HuH-7.5 (cell line): ENCODE measurements around the gene JUND.
"Not testable (repeated sequence)": the region's sequence is repeated elsewhere in the genome, so short reads cannot be mapped to it uniquely, and the experiment has no call there.

Experiments used
- DNase-seq: peaks from one replicate; pipeline ENCODE4 v3.0.0; 2011; ENCODE audit warnings: low spot score

JUND gene

DNA sequence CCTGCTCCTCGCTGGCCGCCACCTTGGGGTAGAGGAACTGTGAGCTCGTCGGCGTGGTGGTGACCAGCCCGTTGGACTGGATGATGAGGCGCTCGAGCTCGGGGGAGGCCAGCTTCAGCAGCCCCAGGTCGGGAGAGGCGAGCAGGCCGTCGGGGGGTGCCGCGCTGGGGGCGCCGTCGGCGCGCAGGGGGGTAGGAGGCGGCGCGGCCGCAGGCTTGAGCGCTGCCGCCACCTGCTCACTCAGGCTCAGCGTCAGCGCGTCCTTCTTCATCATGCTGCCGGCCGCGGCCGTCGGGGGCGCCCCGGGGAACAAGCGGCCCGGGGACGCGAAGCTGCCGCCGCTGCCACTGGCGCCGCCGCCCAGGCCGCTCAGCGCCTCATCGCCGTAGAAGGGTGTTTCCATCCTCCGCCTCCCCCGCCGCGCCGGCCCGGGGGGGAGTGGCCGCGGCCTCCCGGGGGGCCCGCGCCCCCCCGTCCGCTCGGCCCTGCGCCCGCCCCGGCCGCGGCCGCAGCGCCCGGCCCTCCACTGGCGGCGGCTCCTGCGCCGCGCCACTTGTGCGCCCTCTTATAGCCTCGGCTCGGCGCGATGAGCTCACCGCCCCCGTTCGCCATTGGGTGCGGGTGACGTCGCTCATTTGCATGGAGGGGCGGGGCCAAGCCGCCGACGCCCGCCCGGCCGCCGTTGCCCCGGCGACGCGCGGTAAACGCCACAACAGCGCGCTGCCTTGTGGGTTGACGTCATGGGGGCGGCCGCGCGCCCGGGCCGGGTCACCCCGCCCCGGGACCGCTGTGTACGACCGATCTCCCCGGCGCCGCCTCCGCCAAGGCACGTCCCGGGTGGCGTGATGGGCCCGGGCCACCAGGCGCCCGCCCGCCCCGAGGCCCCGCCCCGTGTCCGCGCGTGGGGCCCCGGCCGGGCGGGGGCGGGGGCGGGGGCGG lies at the start of gene JUND:
Gene JUND (minus strand): TSS at position 541 of the 939 bp plus-strand sequence. CDS start 138 bp downstream, at position 403.
- DNase-seq = peak; percentile 98

- DNase-seq = no peak
Measured at GRCh38 chr19:18330868-18331267, 49.4 kb upstream of the JUND start.

DNA sequence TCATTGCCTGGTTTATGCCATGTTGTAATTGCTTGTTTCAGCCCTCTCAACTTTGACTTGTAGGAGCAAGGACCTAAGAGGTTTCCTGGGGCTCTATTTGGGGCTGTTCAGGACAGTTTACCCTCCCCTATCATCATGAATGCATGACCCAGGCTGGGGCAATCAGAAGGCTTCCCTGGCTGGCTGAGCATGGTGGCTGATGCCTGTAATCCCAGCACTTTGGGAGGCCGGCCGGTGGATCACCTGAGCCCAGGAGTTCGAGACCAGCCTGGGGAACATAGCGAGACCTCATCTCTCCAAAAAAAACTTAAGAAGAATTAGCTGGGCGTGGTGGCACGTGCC lies 47.6 kb upstream of the JUND start:
- no peak for DNase-seq

DNA sequence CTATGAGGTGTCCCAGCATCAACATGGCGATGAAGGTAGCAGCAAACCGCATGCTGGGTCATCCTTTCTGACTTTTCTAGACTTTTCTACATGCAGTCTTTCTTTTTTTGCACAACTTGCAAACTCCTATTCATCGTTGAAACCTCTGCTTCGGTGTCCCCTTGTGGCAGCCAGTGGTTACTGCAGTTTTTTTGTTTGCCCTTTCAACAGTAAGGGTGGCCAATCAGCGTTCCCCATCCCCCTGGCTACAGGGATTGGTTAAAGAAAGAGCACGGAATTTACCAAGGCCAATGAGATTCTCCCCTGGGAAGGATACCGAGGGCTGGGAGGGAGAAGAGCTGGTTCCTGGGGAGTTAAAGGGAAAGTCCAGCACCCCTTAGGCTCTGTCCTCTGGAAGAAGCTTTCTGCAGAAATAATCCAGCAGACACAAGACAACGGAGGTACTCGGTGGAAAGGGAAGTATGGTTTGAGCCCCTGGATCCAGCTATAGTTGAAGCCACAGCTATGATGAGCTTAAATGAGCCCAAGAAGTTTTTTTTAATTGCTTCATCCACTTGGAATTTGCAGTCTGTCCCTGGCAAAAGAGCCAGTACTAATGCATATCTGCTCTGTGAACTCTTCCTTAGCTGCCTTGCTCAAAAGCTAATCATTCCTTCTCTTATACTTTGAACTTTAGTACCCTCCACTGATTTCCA lies 47.1 kb upstream of the JUND start:
- DNase-seq = peak; percentile 98

DNA sequence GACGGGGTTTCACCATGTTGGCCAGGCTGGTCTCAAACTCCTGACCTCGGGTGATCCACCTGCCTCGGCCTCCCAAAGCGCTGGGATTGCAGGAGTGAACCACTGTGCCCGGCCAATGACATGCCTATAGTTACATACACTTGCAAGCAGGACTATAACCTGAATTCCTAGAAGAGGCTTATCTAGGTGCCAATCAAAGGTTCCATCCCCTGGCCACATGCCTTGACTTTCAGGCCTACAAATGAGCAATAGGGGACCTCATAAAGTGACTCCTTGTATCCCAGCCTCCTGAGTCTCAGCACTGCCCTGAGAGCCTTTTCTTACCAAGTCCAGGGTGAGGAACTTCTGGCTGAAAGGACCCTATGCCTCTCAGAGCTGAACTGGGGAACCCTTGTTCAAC lies 45.4 kb upstream of the JUND start:
- DNase-seq = no peak

GRCh38 chr19:18324373-18324731 lies 42.9 kb upstream of the JUND start:
- DNase-seq = not testable (repeated sequence)

DNA sequence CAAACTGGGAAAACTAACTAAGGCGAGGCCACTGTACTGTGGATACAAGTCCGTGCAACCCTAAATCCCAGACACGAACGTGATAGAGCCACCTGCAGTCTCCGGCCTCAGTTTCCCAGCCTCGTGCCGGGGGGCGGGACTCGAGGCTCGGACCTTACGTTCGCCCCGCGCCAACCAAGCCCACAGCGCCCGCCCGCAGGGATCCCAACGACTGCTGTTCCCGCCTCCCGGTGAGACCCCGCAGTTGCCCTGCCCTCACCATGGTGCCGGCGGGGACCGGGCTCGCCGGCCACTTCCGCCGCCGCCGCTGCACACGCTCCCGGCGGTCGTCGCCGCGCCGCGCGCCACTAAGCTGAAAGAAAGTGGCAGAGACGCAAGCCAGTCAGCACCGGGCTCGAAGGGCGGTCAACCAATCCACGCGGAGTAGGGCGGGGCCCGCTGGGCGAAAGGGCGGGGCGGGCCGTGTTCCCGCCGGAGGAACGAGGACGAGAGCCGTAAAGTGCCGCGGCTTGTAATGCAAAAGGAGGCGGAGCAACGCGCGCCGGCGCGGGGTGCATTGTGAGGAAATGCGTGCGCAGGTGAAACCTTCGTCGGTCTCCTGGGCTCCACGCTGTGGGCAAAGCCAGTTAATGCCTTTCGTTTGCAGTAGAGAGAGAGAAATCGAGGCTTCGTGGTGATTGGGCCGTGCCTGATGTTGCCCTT lies 41.5 kb upstream of the JUND start, which contains the start of gene LSM4:
Gene LSM4 (minus strand): TSS at position 318 of the 702 bp plus-strand sequence. CDS start 56 bp downstream, at position 262.
- peak; percentile 97 for DNase-seq

DNA sequence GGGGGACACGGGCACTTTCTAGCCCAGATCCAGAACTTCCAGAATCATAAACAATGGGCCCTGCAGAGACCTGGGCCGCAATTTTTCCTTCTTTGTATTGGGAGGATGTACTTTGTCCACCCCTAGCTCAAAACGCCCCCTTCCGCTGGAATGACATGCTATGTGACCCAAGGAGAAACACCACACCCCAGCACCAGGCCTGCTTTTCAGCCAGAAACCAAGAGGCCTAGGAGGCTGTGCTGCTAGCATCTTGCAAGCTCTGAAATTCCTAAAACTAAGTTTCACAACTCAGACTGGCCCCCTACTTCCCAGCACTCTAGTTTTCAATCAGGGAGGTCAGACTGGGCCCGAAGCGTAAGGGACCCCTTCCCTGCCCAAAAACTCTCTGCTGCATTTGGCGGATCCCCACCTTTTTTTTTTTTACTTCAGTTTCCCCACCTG lies 40.9 kb upstream of the JUND start:
- DNase-seq = peak; percentile 83

- DNase-seq = no peak
Measured at GRCh38 chr19:18321734-18322102, 40.3 kb upstream of the JUND start.

- no peak for DNase-seq
Measured at GRCh38 chr19:18320865-18321733, 39.7 kb upstream of the JUND start.

DNA sequence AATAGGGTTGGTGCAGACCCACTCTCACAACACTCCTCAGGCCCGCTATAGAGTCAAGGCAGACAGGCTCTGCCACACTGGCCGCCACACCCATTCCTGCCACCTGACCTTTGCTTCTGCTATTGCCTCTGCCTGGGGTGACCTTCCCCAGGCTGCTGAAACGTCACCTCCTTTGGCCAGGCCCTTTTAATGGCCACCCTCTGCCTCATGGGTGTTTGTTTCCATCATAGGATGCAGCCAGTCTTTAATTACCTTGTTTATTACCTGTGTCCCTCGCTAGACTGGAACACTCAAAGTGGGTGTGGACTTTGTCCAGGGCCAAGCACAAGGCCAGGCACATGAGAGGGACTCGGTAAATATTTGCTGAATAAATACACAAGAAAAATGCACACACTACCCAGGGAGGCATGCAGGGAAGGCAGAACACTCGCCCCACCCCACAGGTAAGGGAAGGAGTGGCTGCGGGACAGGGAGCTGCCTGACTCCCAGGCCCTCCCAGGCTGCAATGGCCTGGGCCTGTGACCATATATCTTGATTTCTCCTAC lies 38.2 kb upstream of the JUND start:
- no peak for DNase-seq

GRCh38 chr19:18317961-18318800 lies 36.8 kb upstream of the JUND start:
- DNase-seq = no peak

GRCh38 chr19:18313398-18313797 lies 32.0 kb upstream of the JUND start:
- no peak for DNase-seq

- DNase-seq = no peak
Measured at GRCh38 chr19:18312092-18312534, 30.7 kb upstream of the JUND start.

- DNase-seq = no peak
Measured at GRCh38 chr19:18311502-18312091, 30.2 kb upstream of the JUND start.

DNA sequence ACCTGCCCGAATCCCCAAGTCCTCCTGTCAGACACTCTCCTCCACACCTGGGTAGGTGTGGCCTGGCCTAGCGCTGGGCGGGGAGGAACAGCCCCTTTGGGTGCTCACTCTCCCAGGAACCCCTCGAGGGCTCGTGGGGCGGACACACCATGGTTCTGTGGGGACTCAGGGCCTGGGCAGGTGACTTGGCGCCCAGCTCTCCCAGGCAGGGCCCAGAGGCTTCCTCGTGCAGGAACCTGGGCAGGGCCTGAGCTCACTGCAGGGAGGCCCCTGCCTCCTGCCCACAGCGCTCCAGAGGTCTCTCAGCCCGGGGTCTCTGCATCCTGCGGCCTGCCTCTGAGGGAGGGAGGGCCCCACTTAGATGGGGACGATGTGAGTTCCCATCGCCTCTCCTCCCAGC lies 29.5 kb upstream of the JUND start:
- DNase-seq = no peak

DNA sequence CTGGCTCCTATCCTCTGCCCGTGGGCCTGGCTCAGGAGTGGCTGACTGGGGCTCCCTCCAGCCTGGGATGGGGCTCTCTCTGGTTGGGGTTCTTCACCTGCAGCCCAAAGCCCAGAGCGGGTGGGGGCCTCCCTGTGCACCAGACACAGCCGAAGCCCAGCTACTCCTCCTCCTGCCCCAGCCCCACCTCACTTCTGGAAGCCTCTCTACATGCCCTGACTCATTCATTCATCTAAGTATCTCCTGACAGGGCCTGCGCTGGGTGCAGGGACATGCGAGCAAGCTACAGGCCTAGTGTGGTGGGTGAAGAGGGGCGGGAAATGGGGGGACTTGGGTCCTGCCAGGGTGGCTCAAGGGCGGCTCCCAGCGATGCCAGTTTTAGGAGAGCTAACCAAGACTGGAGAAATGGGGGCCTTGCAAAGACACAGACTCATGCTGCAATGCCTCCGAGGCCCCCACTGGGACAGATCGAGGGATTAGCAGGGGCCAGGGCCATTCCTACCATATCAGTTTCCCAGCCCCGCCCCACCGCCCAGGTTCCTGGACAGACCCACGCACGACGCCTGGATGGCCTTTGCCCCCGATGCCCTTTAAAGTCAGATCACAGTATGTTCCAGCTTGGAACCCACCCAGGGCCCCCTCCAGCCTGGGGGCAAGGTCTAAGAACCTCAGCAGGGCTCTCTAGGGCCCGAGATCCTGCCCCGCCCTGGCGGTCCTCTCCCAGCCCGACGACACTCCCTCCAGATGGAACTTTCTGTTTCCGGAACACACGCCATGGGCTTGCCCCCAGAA lies 28.9 kb upstream of the JUND start:
- no peak for DNase-seq

- no peak for DNase-seq
Measured at GRCh38 chr19:18309525-18310064, 28.2 kb upstream of the JUND start.

DNA sequence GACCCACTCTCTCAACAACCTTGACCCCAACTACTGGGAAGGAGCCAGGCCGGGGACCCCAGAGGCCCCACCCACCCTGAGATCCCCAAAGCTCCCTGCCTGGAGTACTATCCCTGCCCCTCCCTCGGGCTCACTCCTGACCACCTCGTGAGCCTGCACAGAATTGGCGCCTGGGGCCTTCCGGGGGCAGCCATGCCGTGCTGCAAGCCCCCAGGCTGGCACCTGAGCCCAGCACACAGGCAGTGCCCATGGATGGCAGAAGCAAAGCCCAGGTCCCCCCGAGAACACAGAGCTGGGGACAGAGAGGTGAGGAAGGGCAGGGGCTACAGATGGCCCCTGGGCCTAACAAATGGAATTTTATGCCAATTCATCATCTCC lies 27.5 kb upstream of the JUND start:
- DNase-seq = no peak
